Activated CD4-positive, alpha-beta memory T cell treated with anti-CD3 and anti-CD28 coated beads, Interleukin-2, amount 10 ng/mL, durations not matched to agents 7 days and 5 days (primary cell): ENCODE data around the gene NSG2. TPM values are rescaled to one million over a fixed set of nuclear protein-coding genes. Genes with fewer than 3 reads are reported as not detected.

Experiments
- CTCF ChIA-PET: fragments of 350-600 bp; sonication (Branson Sonifier 250); formaldehyde crosslinking; loops from one replicate; lab custom pipeline; 2021; ENCODE audit warnings: antibody characterized with exemption, inconsistent platforms; lab: Charles Lee
- POLR2A ChIA-PET: fragments of 350-600 bp; sonication (Branson Sonifier 250); formaldehyde crosslinking; loops from one replicate; lab custom pipeline; 2021; ENCODE audit warnings: antibody characterized with exemption; lab: Charles Lee
- DNase-seq: peaks from one replicate; pipeline ENCODE4 v3.0.0-alpha.2; 2020
- H3K27ac Mint-ChIP-seq: one replicate; pipeline ENCODE4 v1.8.0; 2021; ENCODE audit warnings: mild to moderate bottlenecking, mixed read lengths
- H3K27me3 Mint-ChIP-seq: one replicate; pipeline ENCODE4 v1.8.0; 2021; ENCODE audit warnings: mixed read lengths
- H3K36me3 Mint-ChIP-seq: one replicate; pipeline ENCODE4 v1.8.0; 2021; ENCODE audit warnings: low read depth, mixed read lengths
- H3K4me1 Mint-ChIP-seq: one replicate; pipeline ENCODE4 v1.8.0; 2021; ENCODE audit warnings: mixed read lengths
- H3K4me3 Mint-ChIP-seq: one replicate; pipeline ENCODE4 v1.8.0; 2021; ENCODE audit warnings: mild to moderate bottlenecking, mixed read lengths
- H3K9me3 Mint-ChIP-seq: one replicate; pipeline ENCODE4 v1.8.0; 2021; ENCODE audit warnings: mixed read lengths
- total RNA-seq, 2 experiments: library from RNA; stranded (reverse); gene quantifications; one replicate each; pipeline ENCODE4 v1.2.3, GENCODE V29; 2021

The NSG2 gene
- total RNA-seq, 2 experiments from 2014 or later, result not detected

GRCh38 chr5:174151599-174152181 is 106.2 kb downstream of the NSG2 start:
- ChIA-PET POLR2A (no interaction called here), CTCF (no interaction called here)
- no peaks in the 10 kb centered on the region for H3K27me3 Mint-ChIP-seq
- peaks cover 6% of the 10 kb centered on the region for H3K9me3 Mint-ChIP-seq
- H3K4me3 Mint-ChIP-seq, result no peak overlapping the region
- H3K36me3 Mint-ChIP-seq, result no peaks in the 10 kb centered on the region
- no peaks in the 10 kb centered on the region for H3K4me1 Mint-ChIP-seq
- DNase-seq, result no peak
- H3K27ac Mint-ChIP-seq, result no peak overlapping the region

- DNase-seq, result no peak
- Mint-ChIP-seq H3K9me3 (peaks cover 11% of the 10 kb centered on the region), H3K4me1 (no peaks in the 10 kb centered on the region), H3K4me3 (no peak overlapping the region), H3K27ac (no peak overlapping the region), H3K36me3 (no peaks in the 10 kb centered on the region), H3K27me3 (no peaks in the 10 kb centered on the region)
- ChIA-PET POLR2A (no interaction called here), CTCF (no interaction called here)
These were observed 109.1 kb downstream of the NSG2 start for GRCh38 chr5:174154559-174154958.

GRCh38 chr5:174155281-174155680 is 109.8 kb downstream of the NSG2 start:
- no peak overlapping the region for H3K4me3 Mint-ChIP-seq
- POLR2A ChIA-PET, result no interaction called here
- no peaks in the 10 kb centered on the region for H3K36me3 Mint-ChIP-seq
- peaks cover 11% of the 10 kb centered on the region for H3K9me3 Mint-ChIP-seq
- CTCF ChIA-PET, result no interaction called here
- no peak overlapping the region for H3K27ac Mint-ChIP-seq
- no peaks in the 10 kb centered on the region for H3K27me3 Mint-ChIP-seq
- no peaks in the 10 kb centered on the region for H3K4me1 Mint-ChIP-seq
- DNase-seq, result no peak

GRCh38 chr5:174155706-174156105 is 110.2 kb downstream of the NSG2 start:
- Mint-ChIP-seq H3K36me3 (no peaks in the 10 kb centered on the region), H3K27me3 (no peaks in the 10 kb centered on the region), H3K27ac (no peak overlapping the region), H3K4me3 (no peak overlapping the region), H3K4me1 (no peaks in the 10 kb centered on the region), H3K9me3 (peaks cover 11% of the 10 kb centered on the region)
- DNase-seq, result no peak
- ChIA-PET POLR2A (no interaction called here), CTCF (no interaction called here)

GRCh38 chr5:174157048-174157447 is 111.5 kb downstream of the NSG2 start:
- ChIA-PET CTCF (no interaction called here), POLR2A (no interaction called here)
- Mint-ChIP-seq H3K9me3 (peaks cover 11% of the 10 kb centered on the region), H3K36me3 (no peaks in the 10 kb centered on the region), H3K4me3 (no peak overlapping the region), H3K4me1 (no peaks in the 10 kb centered on the region), H3K27me3 (no peaks in the 10 kb centered on the region), H3K27ac (no peak overlapping the region)
- DNase-seq, result no peak

Other genes starting within 250 kb of the NSG2 start
- gene CPEB4, start 157.4 kb upstream of the NSG2 start, total RNA-seq, result 10 to 100 TPM; 17.3 to 19.5 TPM
- not detected for gene C5orf47, start 56.5 kb upstream of the NSG2 start, total RNA-seq